Lower leg skin (tissue), 3 donors: ENCODE results near the gene PTPN1.

ENCODE experiments used
- CTCF ChIP-seq, 3 donors: fragments of 450-650 bp; IDR thresholded peaks; one replicate each; pipeline ENCODE4 v1.5.1; 2016; ENCODE audit warnings: antibody characterized with exemption in 3 of 3, mild to moderate bottlenecking in 3 of 3, moderate library complexity in 2 of 3
- POLR2A ChIP-seq, 2 donors: fragments of 450-650 bp; IDR thresholded peaks; one replicate each; pipeline ENCODE4 v1.6.1; 2016 to 2017; ENCODE audit warnings: antibody characterized with exemption in 2 of 2, mild to moderate bottlenecking in 1 of 2, moderate library complexity in 1 of 2

GRCh38 chr20:50467174-50467573 lies 43.0 kb upstream of the PTPN1 start:
- no peak for TF ChIP-seq CTCF (IDR thresholded peaks at IDR 0.05)
- no peak for TF ChIP-seq POLR2A (IDR thresholded peaks at IDR 0.05)
